NCI-H146 (cell line): ENCODE results near the gene VSIG10.

Source experiments
- DNase-seq: peaks from one replicate; lab custom pipeline; 2025; lab: John Stamatoyannopoulos, UW

VSIG10 gene

DNA sequence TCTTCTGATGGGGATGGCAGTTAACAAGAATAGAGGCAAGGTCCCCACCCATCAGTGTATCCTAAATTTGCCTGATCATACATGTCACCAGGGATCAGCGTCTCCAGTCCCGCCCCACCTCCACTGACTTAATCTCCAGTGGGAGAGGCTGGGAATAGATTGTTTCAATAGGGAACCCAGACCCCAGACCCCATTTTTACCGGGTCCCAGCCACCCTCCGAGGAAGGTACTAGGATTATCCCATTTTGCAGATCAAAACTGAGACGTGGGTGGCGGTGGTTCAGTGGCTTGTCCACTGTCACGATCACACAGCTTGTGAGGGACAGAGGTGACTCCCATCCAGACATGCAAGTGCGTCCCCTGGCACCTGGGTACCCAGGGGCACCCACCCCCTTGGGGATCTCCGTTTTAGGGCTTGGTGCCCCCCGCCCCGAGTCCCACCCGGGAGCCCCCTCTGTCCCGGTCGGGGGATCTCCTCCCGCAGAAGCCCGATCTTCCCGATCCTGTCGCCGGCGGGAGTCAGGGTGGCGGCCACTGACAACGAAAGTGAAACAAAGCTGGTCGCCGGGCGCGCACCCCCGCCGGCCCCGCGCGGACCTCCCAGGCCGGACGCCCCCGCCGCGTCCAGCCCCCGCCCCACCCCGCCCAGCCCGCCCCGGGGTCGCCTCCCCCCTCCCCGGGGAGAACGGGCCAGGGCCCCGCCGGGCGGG is 43.4 kb downstream of the VSIG10 start:
- peak; percentile 55 for DNase-seq

DNA sequence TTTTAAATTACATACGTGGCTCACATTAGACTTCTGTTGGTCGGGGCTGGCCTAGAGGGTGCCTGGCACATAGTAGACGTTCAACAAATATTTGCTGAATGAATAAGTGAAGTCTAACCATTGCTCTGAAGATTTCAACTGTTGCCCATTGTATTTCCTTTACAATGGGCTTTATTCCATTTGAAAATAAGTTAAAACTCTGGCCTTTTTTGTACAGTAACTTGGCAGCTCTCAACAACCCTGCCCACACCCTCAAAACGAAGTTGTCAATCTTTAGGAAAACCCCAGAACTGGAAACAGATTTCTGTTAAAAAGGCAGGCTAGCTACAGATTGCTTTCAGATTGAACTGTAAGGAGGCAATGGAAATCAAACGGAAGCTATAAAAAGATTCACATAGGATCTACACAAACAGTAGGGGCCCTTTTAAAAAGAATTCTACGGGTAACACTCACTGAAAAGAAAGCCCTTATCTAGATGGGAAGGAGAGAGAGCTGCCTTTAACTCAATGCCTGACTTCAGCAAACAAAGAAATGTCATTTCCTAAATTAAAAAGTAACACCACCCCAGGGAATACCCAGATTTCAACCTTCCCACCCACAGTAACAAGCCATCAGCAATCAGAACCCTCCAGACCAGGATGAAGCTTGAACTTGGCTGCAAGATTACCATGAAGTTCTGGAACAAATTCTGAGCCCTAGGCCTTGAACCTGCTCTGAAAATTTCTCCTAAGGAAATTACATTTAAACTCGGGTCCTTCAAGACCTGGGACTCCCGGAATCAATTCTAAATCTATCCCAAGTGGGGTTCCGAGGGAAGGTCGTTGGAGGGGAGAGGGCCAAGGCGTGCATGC is 44.2 kb downstream of the VSIG10 start:
- DNase-seq = peak; percentile 12

DNA sequence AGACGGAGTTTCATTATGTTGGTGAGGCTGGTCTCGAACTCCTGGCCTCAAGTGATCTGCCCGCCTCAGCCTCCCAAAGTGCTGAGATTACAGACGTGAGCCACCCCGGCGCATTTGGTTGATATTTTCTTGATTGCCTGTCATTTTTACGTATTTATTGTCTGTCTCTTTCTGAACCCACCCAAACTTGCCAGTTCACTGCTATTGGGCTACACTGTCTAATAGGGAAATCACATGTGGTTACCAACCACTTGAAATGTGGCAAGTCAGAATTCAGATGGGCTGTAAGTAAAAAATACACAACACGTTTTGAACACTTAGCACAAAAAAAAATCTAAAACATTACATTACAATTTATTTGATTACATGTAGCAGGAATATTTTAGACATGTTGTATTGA is 44.9 kb downstream of the VSIG10 start:
- DNase-seq = no peak

DNA sequence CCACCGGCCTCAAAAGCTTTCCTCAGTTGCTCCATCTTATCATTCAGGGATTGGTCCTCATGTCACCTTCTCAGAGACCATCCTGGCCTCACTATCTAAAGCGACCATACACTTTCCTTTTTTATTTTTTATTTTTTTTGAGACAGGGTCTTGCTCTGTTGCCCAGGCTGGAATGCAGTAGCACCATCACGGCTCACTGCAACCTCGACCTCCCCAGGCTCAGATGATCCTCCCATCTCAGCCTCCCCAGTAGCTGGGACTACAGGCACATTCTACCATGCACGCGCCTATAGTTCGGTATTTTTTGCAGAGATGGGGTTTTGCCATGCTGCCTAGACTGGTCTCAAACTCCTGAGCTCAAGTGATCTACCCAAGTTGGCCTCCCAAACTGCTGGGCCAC is 45.6 kb downstream of the VSIG10 start:
- no peak for DNase-seq

DNA sequence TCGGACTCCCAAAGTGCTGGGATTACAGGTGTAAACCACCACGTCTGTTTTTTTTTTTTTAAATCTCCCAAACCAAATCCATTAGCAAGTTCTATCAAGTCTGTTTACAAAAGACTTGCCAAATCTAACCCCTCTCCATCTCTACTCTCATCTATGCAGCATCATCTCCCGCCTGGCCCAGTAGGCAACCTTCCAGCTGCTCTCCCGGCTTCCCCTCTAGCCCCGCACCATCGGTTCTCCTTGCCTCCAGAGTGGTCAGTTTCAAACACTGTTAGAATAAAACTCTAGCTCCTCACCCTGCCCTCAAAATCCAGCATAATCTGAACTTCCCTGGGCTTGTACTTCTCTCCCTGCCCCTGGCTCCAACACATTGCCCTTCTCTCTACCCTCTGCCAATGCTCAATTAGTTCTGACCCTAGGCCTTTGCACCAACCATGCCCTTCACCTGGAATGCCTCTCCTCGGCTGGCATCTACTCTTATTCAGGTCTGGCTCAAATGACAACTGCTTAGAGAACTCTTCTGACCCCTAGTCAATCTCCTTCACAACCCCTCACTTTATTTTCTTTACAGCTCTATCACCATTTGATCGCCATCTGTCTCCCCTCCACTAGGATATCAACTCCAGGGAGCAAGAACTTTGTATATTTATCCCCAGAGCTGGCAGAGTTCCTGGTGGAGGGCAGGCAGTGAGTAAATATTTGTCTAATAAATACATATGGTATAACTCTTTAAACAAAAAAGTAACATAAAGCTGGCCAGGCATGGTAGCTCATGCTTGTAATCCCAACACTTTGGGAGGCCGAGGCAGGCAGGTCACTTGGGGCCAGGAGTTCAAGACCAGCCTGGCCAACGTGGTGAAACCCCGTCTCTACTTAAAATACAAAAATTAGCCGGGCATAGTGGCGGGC is 47.7 kb downstream of the VSIG10 start:
- peak; percentile 22 for DNase-seq

DNA sequence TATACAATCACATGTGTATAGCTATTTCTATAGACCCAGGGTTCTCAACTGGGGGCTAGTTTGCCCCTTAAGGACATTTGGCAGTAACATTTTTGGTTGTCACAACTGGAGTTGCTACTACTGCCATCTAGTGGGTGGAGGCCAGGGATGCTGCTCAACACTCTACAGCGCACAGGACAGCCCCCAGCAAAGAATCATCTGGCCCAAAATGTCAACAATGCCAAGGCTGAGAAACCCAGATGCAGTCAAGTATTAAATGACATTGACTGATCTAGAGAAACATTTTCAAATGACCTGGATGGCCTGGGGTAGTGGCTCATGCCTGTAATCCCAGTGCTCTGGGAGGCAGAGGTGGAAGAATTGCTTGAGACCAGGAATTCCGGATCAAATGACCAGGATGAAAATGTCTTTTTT is 48.7 kb downstream of the VSIG10 start:
- peak; percentile 24 for DNase-seq

DNA sequence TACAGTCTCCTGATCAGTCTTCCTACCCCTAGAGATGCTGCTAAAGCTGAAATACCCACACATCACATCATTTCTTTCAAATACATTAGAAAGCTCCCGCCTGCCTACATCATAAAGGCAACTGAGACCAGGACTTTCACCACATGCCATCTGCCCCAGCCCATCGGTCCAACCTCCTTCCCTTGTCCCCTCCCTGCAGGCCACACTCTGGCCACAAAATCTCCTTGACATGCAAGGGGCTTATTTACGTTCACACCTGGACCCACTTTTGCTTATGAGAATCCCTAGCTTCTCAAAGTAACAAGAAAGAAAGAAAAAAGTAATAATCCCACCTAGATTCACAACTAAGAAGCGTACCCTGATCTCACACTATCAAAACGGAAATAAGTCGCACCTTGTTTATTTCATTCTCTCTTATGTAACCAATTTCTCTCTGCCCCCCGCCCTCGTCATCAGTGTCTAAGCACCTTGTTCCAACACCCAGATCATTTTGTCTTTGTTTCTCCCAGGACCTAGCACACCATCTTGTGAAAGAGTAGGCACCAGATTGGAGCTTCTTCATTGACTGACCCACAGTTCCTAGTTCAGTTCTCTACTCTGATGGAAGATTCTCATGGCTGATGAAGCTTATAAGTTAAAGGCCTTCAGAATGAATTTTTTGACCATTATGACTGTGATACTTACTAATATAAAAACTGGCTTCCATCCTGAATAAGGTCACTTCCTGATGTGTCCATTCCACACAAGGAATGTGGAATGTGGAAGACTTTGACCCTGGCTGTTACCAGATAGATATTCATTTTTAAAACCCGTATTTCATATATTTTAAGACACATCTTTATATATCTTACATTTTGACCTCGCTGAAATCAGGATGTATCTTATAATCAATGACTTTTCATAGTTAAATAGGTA is 50.5 kb downstream of the VSIG10 start:
- no peak for DNase-seq

DNA sequence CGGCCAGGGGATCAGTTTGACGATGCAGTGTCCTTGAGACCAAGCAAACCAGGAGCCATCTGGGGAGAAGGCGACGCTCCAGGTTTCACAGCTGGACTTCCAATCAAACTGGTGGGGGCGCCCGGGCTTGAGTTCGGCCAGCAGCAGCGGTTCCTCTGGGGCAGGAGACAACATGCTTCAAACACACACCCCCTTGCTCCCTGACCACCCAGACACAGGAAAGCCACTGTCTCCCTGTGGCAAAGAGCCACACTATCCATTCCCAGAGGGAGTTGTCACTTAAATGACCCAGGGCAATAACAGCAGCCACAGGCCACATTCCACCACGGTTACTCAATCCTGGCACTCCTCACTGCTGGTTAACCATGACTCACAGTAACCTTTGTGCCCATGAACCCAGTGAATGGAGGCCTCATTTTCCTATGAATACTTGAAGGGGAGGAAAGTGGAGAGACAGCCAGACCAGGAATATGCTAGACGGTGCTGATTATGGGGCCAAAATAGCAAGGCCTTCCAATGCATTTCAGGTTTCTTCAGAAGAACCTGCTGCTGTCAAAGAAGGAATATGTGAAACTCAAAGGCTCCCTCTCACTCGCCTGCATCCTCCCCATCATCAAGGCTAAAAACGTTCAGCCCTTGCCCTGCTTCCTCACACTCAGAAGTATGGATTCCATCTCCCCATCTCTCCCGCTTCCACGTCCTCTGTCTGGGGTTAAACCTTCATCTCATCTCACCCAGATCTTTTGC is 51.3 kb downstream of the VSIG10 start:
- no peak for DNase-seq

DNA sequence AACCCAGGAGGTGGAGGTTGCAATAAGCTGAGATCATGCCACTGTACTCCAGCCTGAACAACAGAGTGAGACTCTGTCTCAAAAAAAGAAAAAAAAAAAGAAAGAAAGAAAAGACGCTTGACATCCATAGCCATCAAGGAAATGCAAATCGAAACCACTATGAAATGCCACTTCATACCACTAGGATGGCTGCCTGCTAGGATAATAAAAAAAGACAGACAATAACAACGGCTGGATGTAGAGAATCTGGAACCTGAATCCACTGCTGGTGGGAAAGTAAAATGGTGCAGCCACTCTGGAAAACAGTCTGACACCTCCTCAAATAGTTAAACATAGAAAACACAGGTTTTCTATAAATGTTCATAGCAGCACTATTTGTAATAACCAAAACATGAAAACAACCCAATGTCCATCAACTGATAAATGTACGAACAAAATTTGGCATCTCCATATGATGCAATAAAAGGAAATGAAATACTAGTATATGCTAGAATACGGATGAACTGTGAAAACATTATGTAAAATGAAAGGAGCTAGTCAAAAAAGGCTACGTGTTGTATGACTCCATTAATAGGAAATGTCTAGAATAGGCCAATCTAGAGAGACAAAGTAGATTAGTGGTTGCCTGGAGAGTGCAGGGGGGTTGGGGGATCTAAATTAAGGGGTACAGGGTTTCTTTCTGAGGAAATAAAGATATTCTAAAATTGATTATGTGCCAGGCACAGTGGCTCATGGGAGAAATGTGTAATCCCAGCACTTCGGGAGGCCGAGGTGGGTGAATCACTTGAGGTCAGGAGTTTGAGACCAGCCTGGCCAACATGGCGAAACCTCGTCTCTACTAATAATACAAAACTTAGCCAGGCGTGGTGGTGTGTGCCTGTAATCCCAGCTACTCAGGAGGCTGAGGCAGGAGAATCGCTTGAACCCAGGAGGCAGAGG is 52.6 kb downstream of the VSIG10 start:
- DNase-seq = no peak

DNA sequence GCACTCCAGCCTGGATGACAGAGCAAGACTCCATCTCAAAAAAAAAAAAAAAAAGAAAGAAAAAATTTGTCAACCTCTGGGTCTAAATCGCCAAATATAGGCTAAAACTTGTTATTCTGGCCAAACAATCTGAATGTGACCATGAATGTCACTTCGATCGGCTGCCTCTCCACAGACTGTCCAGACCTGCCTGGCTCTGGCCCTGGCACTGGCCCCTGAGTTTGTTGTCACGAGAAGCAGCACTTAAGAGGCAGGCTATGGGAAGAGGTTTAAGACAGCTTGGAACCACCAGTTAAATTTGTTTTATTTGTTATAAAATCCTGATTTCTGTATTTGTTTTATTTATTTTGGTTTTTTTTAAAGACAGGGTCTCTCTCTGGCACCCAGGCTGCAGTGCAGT is 57.4 kb downstream of the VSIG10 start:
- no peak for DNase-seq

DNA sequence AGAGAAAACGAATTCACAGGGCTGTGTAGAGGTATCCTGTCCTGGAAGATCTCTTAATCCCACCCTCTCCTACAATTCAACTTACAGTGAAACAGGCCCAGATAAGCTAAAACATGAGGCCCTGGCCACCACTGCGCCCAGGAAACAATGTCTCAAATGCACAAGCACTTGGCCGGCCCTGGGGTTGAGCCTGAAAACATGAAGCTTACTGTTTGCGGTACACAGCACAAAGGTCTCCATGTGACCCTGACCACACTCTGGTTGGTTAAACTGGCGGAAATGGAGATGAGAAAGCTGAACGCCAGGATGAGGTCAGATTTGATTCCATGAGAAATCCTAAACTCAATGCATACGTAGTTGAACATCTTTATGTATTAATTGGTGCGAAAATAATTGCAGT is 59.2 kb downstream of the VSIG10 start:
- DNase-seq = no peak

DNA sequence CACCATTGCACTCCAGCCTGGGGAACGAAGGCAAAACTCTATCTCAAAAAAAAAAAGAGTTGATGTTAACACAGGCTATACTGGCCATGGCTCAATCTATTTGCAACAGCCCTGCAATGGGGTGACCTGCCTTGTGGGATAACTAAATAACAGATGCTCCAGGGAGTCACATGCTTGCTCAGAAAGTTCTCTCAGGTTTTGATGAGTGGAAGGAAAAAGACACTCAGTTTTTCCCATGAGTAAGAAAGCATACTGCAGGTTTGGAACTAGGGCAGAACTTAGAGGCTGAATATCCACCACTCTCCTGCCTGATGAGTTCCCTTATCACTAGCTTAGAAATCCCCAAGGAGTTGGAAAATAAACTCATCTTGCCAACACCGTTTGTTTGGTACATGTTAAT is 59.7 kb downstream of the VSIG10 start:
- no peak for DNase-seq

DNA sequence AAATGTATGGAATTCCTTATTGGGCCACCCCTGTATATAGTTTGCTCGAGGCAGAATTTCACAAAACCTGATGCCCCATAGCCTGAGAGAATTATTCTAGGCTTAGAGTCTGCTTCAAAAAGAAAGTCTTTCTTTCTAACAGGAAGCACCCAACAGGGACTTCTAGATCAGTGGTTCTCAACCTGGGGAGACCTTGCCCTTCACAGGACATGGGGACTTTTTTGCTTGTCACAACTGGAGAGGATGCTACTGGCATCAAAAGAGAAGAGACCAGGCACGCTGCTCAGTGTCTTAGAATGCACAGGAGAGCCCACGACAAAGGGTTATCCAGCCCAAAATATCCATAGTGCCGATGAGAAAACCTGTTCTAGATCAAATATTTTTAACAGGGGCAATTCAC is 61.7 kb downstream of the VSIG10 start:
- DNase-seq = no peak

DNA sequence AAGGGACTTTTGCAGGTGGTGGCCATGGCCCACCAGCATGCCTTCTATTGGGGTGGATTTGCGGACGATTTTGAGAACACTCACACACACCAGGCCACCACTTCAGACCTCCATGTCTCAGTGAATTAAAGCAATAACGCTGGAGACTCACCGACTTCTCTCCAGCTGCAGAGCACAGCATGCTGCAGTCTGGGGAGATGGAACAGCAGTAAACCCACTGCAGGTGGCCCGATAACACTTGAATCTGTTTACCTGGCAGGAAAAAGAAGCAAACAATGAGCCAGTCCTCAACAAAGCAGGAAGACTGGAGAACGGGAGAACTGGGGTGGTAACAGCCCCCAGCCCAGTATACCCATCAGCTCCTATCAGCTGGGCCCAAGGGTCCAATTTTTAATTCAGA is 65.7 kb downstream of the VSIG10 start:
- DNase-seq = peak; percentile 53

DNA sequence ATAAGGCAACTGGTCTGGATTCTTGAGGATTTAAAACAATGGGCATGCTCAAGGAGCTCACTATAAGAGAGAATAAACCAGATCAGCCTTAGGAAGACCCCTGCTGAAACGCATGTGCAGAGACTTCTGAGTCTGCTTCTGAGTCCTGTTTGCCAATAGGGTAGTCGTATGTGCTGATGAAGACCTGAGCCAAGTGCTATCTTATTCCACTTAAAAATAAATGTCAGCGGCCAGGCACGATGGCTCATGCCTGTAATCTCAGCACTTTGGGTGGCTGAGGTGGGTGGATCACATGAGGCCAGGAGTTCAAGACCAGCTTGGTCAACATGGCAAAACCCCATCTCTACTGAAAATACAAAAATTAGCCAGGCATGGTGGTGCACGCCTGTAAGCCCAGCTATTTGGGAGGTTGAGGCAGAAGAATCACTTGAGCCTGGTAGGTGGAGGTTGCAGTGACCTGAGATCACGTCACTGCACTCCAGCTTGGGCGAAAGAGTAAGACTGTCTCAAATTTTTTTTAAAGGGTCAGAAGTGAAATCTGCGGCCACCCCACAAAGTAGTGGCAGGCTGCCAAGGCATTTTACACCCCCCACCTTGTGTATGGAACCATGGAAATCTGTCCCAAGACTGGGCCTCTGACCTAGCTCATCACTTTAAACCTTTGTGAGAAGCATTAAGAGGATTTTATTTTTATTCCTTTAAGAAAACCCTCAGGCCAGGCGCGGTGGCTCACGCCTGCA is 67.0 kb downstream of the VSIG10 start:
- DNase-seq = no peak

DNA sequence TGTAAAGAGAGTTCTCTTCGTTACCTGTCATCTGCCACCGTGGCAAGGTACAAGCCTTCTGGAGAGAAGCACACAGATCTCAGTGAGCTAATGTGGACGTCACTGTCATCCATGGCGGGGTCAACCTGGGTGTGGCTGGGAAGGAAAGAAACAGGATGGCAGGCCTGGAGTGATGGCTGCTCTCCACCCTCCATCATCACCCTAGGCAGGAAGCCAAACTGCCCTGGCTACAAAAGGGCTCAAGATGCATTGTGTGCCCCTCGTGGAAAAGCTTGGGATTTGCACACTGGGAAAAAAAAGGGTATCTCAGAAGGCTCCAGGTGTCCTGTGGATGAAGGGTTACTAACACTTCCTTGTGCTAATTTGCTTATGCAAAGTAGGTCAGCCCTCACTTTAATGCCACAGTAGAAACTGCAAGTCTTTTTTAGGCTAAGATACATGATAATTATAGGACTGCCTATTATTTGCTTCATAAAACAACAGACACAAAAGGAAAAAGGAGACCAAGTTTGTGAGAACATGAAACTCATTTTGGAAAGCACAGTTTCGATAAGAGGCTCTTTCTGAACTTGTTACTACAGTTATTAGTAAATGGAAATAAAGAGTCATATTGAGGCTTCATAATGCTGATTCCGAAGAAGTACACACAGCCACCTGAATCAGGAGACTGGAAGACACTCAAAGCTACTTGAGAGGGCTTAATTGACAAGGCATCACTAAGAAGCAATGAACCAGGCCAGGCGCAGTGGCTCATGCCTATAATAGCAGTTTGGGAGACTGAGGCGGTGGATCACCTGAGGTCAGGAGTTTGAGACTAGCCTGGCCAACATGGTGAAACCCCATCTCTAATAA is 68.4 kb downstream of the VSIG10 start:
- DNase-seq = peak; percentile 18

DNA sequence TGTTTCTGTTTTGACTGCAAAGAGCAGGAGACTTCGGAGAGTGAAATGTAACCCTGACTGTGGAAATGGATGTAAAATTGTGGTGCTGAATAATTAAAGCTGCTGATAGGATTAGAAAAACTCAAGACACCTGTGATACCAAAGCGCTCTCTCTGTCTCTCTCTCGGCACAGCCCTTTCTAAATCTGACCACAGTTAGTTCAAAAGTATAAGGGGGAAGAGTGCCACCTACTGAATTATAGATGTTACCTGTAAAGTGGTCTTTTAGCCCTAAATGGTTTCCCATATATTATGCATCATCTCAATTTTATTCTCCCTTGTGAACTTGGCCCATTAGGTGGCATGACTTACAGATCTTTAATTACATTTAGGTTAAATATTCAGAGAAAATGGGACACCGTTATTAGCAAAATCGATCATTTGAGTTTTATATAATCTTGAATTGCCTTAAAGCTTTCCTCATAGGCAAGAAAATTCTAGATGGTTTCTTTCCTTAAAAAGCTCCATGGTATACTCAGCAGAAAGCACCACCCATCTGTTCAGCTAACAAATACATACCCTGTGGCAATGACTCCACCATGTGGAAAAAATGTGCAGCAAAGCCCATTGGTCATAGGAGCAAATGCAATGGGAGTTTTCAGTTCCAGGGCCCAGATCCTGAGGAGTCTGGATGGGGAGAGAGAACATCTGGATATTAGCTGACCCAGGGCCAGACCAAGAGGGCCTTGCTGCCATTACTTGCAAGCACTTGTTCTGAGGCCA is 69.2 kb downstream of the VSIG10 start:
- peak; percentile 20 for DNase-seq
